ENCODE results near the gene FAN1. TPM values are rescaled to one million over a fixed set of nuclear protein-coding genes. Genes with fewer than 3 reads are reported as not detected.

FAN1 gene
- total RNA-seq, 1 donor from 2014 or later = 26.6 TPM

GRCh38 chr15:30927148-30927761 lies 23.5 kb downstream of the FAN1 start:
- Histone ChIP-seq H3K27me3 (ENCODE audit: control insufficient read depth in 3 of 3, insufficient read depth in 3 of 3, low read length in 3 of 3) (no peaks in the 10 kb centered on the region), H3K27ac (ENCODE audit: low read depth, low read length) (no peak overlapping the region), H3K4me3 (ENCODE audit: low read length in 3 of 3) (no peak overlapping the region), H3K4me1 (ENCODE audit: control insufficient read depth in 3 of 3, insufficient read depth in 3 of 3, low read length in 3 of 3) (peaks cover 17 to 25% (median 17%) of the 10 kb centered on the region in 3 donors), H3K36me3 (ENCODE audit: control insufficient read depth in 3 of 3, insufficient read depth in 3 of 3, low read length in 3 of 3) (peaks cover 60 to 76% (median 65%) of the 10 kb centered on the region in 3 donors), H3K9ac (ENCODE audit: low read depth in 1 of 3, low read length in 3 of 3) (no peak overlapping the region), H3K9me3 (ENCODE audit: control insufficient read depth in 3 of 3, low read length in 3 of 3) (no peaks in the 10 kb centered on the region)

DNA sequence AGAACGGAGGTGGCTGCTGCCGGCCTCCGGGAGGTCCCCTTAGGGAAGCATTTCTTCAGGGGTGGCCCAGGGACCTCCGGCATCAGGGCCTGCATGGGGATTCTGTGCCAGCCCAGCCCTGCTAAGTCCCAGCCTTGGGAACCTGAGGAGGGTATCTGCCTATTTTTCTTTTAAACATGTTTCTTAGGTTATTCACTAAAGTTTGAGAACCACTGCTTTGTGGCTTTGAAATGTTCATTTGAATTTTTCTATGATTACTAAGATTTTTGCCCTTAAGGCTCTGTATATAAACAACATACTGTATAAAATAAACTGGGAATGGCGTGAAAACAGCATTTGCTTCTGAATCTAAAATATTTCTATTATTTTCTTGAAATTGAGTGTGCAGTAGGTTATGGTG lies 24.4 kb downstream of the FAN1 start:
- Histone ChIP-seq H3K4me3 (ENCODE audit: low read length in 3 of 3) (no peak overlapping the region), H3K27ac (ENCODE audit: low read depth, low read length) (no peak overlapping the region), H3K9ac (ENCODE audit: low read depth in 1 of 3, low read length in 3 of 3) (no peak overlapping the region), H3K4me1 (ENCODE audit: control insufficient read depth in 3 of 3, insufficient read depth in 3 of 3, low read length in 3 of 3) (peaks cover 9 to 16% (median 9%) of the 10 kb centered on the region in 3 donors), H3K36me3 (ENCODE audit: control insufficient read depth in 3 of 3, insufficient read depth in 3 of 3, low read length in 3 of 3) (peaks cover 60 to 73% (median 62%) of the 10 kb centered on the region in 3 donors), H3K9me3 (ENCODE audit: control insufficient read depth in 3 of 3, low read length in 3 of 3) (no peaks in the 10 kb centered on the region), H3K27me3 (ENCODE audit: control insufficient read depth in 3 of 3, insufficient read depth in 3 of 3, low read length in 3 of 3) (no peaks in the 10 kb centered on the region)

- no peaks in the 10 kb centered on the region for H3K9me3 ChIP-seq (ENCODE audit: control insufficient read depth in 3 of 3, low read length in 3 of 3)
- no peaks in the 10 kb centered on the region for H3K27me3 ChIP-seq (ENCODE audit: control insufficient read depth in 3 of 3, insufficient read depth in 3 of 3, low read length in 3 of 3)
- H3K4me1 ChIP-seq (ENCODE audit: control insufficient read depth in 3 of 3, insufficient read depth in 3 of 3, low read length in 3 of 3) = peaks cover 0 to 5% (median 0%) of the 10 kb centered on the region in 3 donors
- no peak overlapping the region for H3K27ac ChIP-seq (ENCODE audit: low read depth, low read length)
- peaks cover 57 to 68% (median 59%) of the 10 kb centered on the region in 3 donors for H3K36me3 ChIP-seq (ENCODE audit: control insufficient read depth in 3 of 3, insufficient read depth in 3 of 3, low read length in 3 of 3)
- H3K9ac ChIP-seq (ENCODE audit: low read depth in 1 of 3, low read length in 3 of 3) = no peak overlapping the region
- no peak overlapping the region for H3K4me3 ChIP-seq (ENCODE audit: low read length in 3 of 3)
Measured at GRCh38 chr15:30929064-30929669, 25.5 kb downstream of the FAN1 start.

GRCh38 chr15:30929982-30930381 lies 26.3 kb downstream of the FAN1 start:
- Histone ChIP-seq H3K27ac (ENCODE audit: low read depth, low read length) (no peak overlapping the region), H3K4me3 (ENCODE audit: low read length in 3 of 3) (no peak overlapping the region), H3K9me3 (ENCODE audit: control insufficient read depth in 3 of 3, low read length in 3 of 3) (no peaks in the 10 kb centered on the region), H3K9ac (ENCODE audit: low read depth in 1 of 3, low read length in 3 of 3) (no peak overlapping the region), H3K27me3 (ENCODE audit: control insufficient read depth in 3 of 3, insufficient read depth in 3 of 3, low read length in 3 of 3) (no peaks in the 10 kb centered on the region), H3K4me1 (ENCODE audit: control insufficient read depth in 3 of 3, insufficient read depth in 3 of 3, low read length in 3 of 3) (no peaks in the 10 kb centered on the region), H3K36me3 (ENCODE audit: control insufficient read depth in 3 of 3, insufficient read depth in 3 of 3, low read length in 3 of 3) (peaks cover 52 to 62% (median 55%) of the 10 kb centered on the region in 3 donors)

GRCh38 chr15:30930422-30930821 lies 26.7 kb downstream of the FAN1 start:
- H3K9ac ChIP-seq (ENCODE audit: low read depth in 1 of 3, low read length in 3 of 3) = no peak overlapping the region
- no peaks in the 10 kb centered on the region for H3K4me1 ChIP-seq (ENCODE audit: control insufficient read depth in 3 of 3, insufficient read depth in 3 of 3, low read length in 3 of 3)
- H3K9me3 ChIP-seq (ENCODE audit: control insufficient read depth in 3 of 3, low read length in 3 of 3) = no peaks in the 10 kb centered on the region
- H3K4me3 ChIP-seq (ENCODE audit: low read length in 3 of 3) = no peak overlapping the region
- H3K36me3 ChIP-seq (ENCODE audit: control insufficient read depth in 3 of 3, insufficient read depth in 3 of 3, low read length in 3 of 3) = peaks cover 48 to 61% (median 52%) of the 10 kb centered on the region in 3 donors
- H3K27ac ChIP-seq (ENCODE audit: low read depth, low read length) = no peak overlapping the region
- H3K27me3 ChIP-seq (ENCODE audit: control insufficient read depth in 3 of 3, insufficient read depth in 3 of 3, low read length in 3 of 3) = no peaks in the 10 kb centered on the region

GRCh38 chr15:30933293-30933692 lies 29.6 kb downstream of the FAN1 start:
- H3K4me3 ChIP-seq (ENCODE audit: low read length in 3 of 3) = no peak overlapping the region
- no peak overlapping the region for H3K9ac ChIP-seq (ENCODE audit: low read depth in 1 of 3, low read length in 3 of 3)
- H3K27me3 ChIP-seq (ENCODE audit: control insufficient read depth in 3 of 3, insufficient read depth in 3 of 3, low read length in 3 of 3) = no peaks in the 10 kb centered on the region
- no peak overlapping the region for H3K27ac ChIP-seq (ENCODE audit: low read depth, low read length)
- H3K4me1 ChIP-seq (ENCODE audit: control insufficient read depth in 3 of 3, insufficient read depth in 3 of 3, low read length in 3 of 3) = no peaks in the 10 kb centered on the region
- H3K36me3 ChIP-seq (ENCODE audit: control insufficient read depth in 3 of 3, insufficient read depth in 3 of 3, low read length in 3 of 3) = peaks cover 37 to 46% (median 38%) of the 10 kb centered on the region in 3 donors
- H3K9me3 ChIP-seq (ENCODE audit: control insufficient read depth in 3 of 3, low read length in 3 of 3) = no peaks in the 10 kb centered on the region

DNA sequence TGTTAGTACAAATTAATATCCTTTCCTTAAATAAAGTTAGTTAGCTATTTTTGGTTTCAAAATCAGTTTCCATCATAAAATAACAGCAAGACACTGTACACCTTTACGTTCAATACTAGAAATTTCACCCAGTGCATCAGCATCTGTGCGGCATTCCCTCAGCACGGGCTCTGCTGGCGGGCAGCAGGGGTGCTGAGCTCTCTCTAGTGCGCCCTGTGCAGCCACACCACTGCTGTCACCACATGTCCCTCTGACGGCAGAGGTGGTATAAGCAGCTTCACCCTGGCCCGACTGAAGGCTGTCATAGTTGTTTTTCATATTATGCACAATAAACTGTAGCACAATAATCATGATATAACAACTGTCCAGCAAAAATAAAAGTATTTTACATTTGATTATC lies 35.4 kb downstream of the FAN1 start:
- Histone ChIP-seq H3K9ac (ENCODE audit: low read depth in 1 of 3, low read length in 3 of 3) (no peak overlapping the region), H3K4me3 (ENCODE audit: low read length in 3 of 3) (no peak overlapping the region), H3K27me3 (ENCODE audit: control insufficient read depth in 3 of 3, insufficient read depth in 3 of 3, low read length in 3 of 3) (no peaks in the 10 kb centered on the region), H3K4me1 (ENCODE audit: control insufficient read depth in 3 of 3, insufficient read depth in 3 of 3, low read length in 3 of 3) (peaks cover 0 to 5% (median 0%) of the 10 kb centered on the region in 3 donors), H3K27ac (ENCODE audit: low read depth, low read length) (no peak overlapping the region), H3K9me3 (ENCODE audit: control insufficient read depth in 3 of 3, low read length in 3 of 3) (no peaks in the 10 kb centered on the region), H3K36me3 (ENCODE audit: control insufficient read depth in 3 of 3, insufficient read depth in 3 of 3, low read length in 3 of 3) (peaks cover 57 to 70% (median 60%) of the 10 kb centered on the region in 3 donors)

GRCh38 chr15:30940359-30940758 lies 36.6 kb downstream of the FAN1 start:
- H3K27me3 ChIP-seq (ENCODE audit: control insufficient read depth in 3 of 3, insufficient read depth in 3 of 3, low read length in 3 of 3) = no peaks in the 10 kb centered on the region
- no peaks in the 10 kb centered on the region for H3K9me3 ChIP-seq (ENCODE audit: control insufficient read depth in 3 of 3, low read length in 3 of 3)
- peaks cover 0 to 5% (median 0%) of the 10 kb centered on the region in 3 donors for H3K4me1 ChIP-seq (ENCODE audit: control insufficient read depth in 3 of 3, insufficient read depth in 3 of 3, low read length in 3 of 3)
- H3K9ac ChIP-seq (ENCODE audit: low read depth in 1 of 3, low read length in 3 of 3) = no peak overlapping the region
- H3K27ac ChIP-seq (ENCODE audit: low read depth, low read length) = no peak overlapping the region
- no peak overlapping the region for H3K4me3 ChIP-seq (ENCODE audit: low read length in 3 of 3)
- H3K36me3 ChIP-seq (ENCODE audit: control insufficient read depth in 3 of 3, insufficient read depth in 3 of 3, low read length in 3 of 3) = peaks cover 59 to 79% (median 62%) of the 10 kb centered on the region in 3 donors

GRCh38 chr15:30941520-30941919 lies 37.8 kb downstream of the FAN1 start:
- H3K4me3 ChIP-seq (ENCODE audit: low read length in 3 of 3) = no peak overlapping the region
- peaks cover 67 to 83% (median 70%) of the 10 kb centered on the region in 3 donors for H3K36me3 ChIP-seq (ENCODE audit: control insufficient read depth in 3 of 3, insufficient read depth in 3 of 3, low read length in 3 of 3)
- no peaks in the 10 kb centered on the region for H3K27me3 ChIP-seq (ENCODE audit: control insufficient read depth in 3 of 3, insufficient read depth in 3 of 3, low read length in 3 of 3)
- H3K4me1 ChIP-seq (ENCODE audit: control insufficient read depth in 3 of 3, insufficient read depth in 3 of 3, low read length in 3 of 3) = peaks cover 0 to 5% (median 0%) of the 10 kb centered on the region in 3 donors
- H3K9me3 ChIP-seq (ENCODE audit: control insufficient read depth in 3 of 3, low read length in 3 of 3) = no peaks in the 10 kb centered on the region
- H3K27ac ChIP-seq (ENCODE audit: low read depth, low read length) = no peak overlapping the region
- no peak overlapping the region for H3K9ac ChIP-seq (ENCODE audit: low read depth in 1 of 3, low read length in 3 of 3)

GRCh38 chr15:30943654-30944335 lies 40.1 kb downstream of the FAN1 start:
- Histone ChIP-seq H3K9me3 (ENCODE audit: control insufficient read depth in 3 of 3, low read length in 3 of 3) (no peaks in the 10 kb centered on the region), H3K4me3 (ENCODE audit: low read length in 3 of 3) (no peak overlapping the region), H3K27ac (ENCODE audit: low read depth, low read length) (no peak overlapping the region), H3K9ac (ENCODE audit: low read depth in 1 of 3, low read length in 3 of 3) (no peak overlapping the region), H3K36me3 (ENCODE audit: control insufficient read depth in 3 of 3, insufficient read depth in 3 of 3, low read length in 3 of 3) (peaks cover 66 to 90% (median 78%) of the 10 kb centered on the region in 3 donors), H3K27me3 (ENCODE audit: control insufficient read depth in 3 of 3, insufficient read depth in 3 of 3, low read length in 3 of 3) (no peaks in the 10 kb centered on the region), H3K4me1 (ENCODE audit: control insufficient read depth in 3 of 3, insufficient read depth in 3 of 3, low read length in 3 of 3) (peaks cover 0 to 5% (median 0%) of the 10 kb centered on the region in 3 donors)
